CD4-positive, alpha-beta T cell treated with Interleukin-6 at 100 ng/mL for 8 hours (primary cell): ENCODE results near the gene PTPN4.

ENCODE experiments used
- DNase-seq: peaks from one replicate; pipeline ENCODE4 v3.0.0-alpha.2; 2020; ENCODE audit warnings: mixed read lengths, low spot score

The PTPN4 gene

GRCh38 chr2:119731983-119732382 lies 27.7 kb upstream of the PTPN4 start:
- no peak for DNase-seq

GRCh38 chr2:119732601-119733164 lies 27.0 kb upstream of the PTPN4 start:
- DNase-seq, result no peak

GRCh38 chr2:119734047-119734446 lies 25.7 kb upstream of the PTPN4 start:
- no peak for DNase-seq

GRCh38 chr2:119735565-119735964 lies 24.2 kb upstream of the PTPN4 start:
- DNase-seq, result no peak

- DNase-seq, result no peak
These were observed 23.7 kb upstream of the PTPN4 start for GRCh38 chr2:119736021-119736420.

GRCh38 chr2:119739580-119740255 lies 20.0 kb upstream of the PTPN4 start:
- no peak for DNase-seq

GRCh38 chr2:119741001-119741400 lies 18.7 kb upstream of the PTPN4 start:
- DNase-seq, result no peak

- no peak for DNase-seq
These were observed 17.9 kb upstream of the PTPN4 start for GRCh38 chr2:119741868-119742267.

- DNase-seq, result no peak
These were observed 15.3 kb upstream of the PTPN4 start for GRCh38 chr2:119744335-119744939.

- DNase-seq, result no peak
These were observed 14.2 kb upstream of the PTPN4 start for GRCh38 chr2:119745566-119745965.

GRCh38 chr2:119746836-119747686 lies 12.7 kb upstream of the PTPN4 start:
- DNase-seq, result no peak

- DNase-seq, result no peak
These were observed 11.6 kb upstream of the PTPN4 start for GRCh38 chr2:119748135-119748534.

GRCh38 chr2:119749477-119750012 lies 10.2 kb upstream of the PTPN4 start:
- DNase-seq, result no peak

GRCh38 chr2:119751706-119752105 lies 8.0 kb upstream of the PTPN4 start:
- DNase-seq, result no peak

GRCh38 chr2:119753041-119753929 lies 6.4 kb upstream of the PTPN4 start:
- peak; percentile 47 for DNase-seq

GRCh38 chr2:119753930-119754321 lies 5.8 kb upstream of the PTPN4 start:
- DNase-seq, result no peak

GRCh38 chr2:119755906-119756305 lies 3.8 kb upstream of the PTPN4 start:
- DNase-seq, result no peak

GRCh38 chr2:119756837-119757236 lies 2.9 kb upstream of the PTPN4 start:
- DNase-seq, result no peak

- DNase-seq, result no peak
These were observed 756 bp upstream of the PTPN4 start for GRCh38 chr2:119758881-119759450.

GRCh38 chr2:119760237-119760955 lies 674 bp downstream of the PTPN4 start:
- peak; percentile 11 for DNase-seq

- DNase-seq, result no peak
These were observed 1.2 kb downstream of the PTPN4 start for GRCh38 chr2:119760956-119761275.
